Cerebellar nuclear complex (tissue), 1 donor: Measurements from ENCODE around the gene ANKRD42.
"Not testable (repeated sequence)": the region's sequence is repeated elsewhere in the genome, so short reads cannot be mapped to it uniquely, and the experiment has no call there.

Experiments used
- DNase-seq, 2 experiments: peaks; one replicate each; lab custom pipeline; 2025; lab: John Stamatoyannopoulos, UW

The ANKRD42 gene

DNA sequence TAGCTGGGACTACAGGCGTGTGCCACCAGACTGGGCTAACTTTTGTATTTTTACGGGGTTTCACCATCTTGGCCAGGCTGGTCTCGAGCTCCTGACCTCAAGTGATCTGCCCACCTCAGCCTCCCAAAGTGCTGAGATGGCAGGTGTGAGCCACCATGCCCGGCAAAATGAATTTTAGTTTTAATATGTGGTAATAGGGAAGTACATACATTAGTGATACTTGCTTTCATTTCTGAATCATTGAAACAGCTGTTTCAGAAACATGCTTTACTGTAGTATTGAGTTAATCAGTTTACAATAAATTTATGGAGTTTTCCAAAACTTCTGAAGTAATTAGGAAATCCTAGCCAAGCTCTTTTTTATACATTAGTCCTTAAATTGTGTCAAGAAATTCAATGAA is 21.0 kb upstream of the ANKRD42 start:
- no peak for DNase-seq

DNA sequence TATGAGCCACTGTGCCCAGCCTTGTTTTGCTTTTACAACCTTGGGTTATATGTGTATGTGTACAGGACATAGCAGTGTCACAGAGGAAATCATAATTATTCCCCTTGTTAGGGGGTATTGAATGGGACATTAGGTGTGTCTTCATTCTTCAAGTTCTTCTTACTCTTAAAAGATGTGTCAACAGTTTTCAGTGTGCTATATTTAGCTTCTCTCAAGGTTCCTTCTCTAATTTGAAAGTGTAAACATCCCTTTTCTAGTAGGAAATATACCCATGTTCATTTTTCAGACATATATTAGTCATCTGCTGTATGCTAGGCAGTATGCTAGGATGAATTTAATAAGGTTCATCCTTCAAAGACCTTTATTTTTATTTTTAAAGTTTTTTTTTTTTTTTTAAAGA is 19.5 kb upstream of the ANKRD42 start:
- no peak for DNase-seq

DNA sequence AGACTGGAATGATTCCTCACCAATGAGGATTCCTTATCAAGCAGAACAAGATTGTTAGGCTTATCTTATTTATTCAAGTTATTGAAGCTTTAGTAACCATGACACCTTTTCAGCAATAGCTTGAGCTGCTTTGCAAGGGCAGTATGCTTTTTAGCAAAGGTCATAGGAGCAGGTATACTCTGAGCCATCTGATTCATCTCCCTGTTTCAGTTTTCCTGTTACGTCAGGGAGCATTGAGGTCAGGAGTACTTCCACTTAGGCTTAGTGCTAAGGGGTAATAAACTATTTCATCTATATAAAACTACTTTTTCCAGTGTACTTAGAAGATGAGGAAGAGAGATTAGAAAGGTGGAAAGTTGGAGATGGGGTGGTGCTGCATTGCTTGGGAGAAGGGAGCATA is 17.7 kb upstream of the ANKRD42 start:
- no peak for DNase-seq

DNA sequence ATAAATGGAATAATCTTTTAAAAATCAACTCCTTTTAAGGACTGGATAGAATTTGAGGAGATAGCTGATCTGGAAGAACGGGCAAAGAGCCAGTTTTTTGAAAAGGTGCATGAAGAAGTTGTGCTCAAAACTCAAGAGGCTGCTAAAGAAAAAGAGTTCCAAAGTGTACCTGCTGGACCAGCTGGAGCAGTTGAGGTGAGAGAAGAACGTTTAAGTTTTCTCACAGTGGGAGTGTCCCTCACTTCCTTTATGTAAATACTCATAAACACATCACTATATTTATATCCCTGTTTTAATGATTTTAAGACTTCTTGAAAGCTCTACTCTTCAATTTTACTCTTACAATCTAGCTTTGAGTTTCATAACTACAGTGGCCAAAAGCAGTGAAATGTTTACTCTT is 11.7 kb upstream of the ANKRD42 start:
- no peak for DNase-seq

DNA sequence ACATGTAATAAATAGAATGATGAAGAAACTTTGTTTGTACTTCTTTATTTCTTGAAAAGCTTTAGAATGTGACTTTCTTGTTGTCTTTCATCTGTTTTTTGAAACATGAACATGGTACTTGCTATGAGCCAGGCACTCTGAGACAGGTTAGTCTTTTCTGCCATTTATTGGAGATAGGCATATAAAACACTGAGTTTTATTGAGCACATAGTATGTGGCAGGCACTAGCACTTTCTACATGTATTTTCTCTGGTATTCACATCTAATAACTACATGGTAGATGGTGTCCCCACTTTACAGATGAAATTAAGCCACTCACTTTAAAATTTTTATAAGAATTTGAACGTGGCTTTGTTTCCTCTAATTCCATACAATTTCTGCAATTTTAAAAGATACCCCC is 7.7 kb upstream of the ANKRD42 start:
- DNase-seq = no peak

DNA sequence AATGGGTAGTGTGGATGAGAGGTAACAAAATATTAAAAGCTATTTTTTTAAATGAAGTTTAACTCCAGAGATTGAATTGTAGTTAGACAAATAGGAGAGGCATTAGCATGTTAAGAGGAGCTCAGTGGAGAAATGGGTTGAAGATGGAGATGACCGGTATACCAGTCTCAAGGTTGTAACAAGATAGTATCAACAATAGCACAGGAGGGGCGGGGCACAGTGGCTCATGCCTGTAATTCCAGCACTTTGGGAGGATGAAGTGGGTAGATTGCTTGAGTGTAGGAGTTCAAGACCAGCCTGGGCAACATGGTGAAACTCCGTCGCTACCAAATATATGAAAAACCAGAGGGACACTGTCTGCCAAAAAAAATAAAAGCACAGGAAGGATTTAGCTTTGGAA is 6.0 kb upstream of the ANKRD42 start:
- DNase-seq = no peak

DNA sequence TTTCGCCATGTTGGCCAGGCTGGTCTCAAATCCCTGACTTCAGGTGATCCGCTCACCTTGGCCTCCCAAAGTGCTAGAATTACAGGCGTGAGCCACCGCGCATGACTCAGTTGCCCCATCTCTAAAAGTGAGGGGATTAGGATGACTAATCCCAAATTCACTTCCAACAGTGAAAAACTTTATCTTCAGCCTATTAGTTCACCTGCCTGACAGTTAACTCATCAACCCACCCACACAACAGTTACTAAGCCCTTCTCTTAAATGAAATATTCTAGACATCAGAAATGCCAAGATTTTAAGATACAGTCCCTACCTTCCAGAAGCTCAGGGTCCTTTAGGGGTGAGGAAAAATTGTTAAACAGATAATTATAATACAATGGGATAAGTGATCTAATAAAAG is 2.0 kb upstream of the ANKRD42 start:
- DNase-seq = no peak

DNA sequence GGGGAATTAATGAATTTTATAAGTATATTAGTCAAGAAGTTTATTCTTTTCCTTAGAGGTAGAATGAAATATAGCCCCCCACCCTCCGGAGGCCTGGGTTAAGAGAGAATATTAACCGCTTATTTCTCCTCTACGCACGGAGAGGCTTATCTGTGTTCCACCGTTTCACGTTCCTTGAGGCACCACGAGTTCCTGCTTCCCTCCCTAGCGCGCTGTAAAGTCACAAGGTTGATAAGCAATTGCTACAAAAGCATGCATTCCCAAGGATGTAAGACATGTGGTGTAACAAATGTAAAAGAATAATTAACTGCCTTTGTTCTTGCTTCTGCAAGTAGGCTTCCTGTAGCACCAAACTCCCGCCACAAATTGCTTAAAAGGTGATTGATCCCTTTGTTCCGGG is 1.5 kb upstream of the ANKRD42 start:
- DNase-seq = no peak

DNA sequence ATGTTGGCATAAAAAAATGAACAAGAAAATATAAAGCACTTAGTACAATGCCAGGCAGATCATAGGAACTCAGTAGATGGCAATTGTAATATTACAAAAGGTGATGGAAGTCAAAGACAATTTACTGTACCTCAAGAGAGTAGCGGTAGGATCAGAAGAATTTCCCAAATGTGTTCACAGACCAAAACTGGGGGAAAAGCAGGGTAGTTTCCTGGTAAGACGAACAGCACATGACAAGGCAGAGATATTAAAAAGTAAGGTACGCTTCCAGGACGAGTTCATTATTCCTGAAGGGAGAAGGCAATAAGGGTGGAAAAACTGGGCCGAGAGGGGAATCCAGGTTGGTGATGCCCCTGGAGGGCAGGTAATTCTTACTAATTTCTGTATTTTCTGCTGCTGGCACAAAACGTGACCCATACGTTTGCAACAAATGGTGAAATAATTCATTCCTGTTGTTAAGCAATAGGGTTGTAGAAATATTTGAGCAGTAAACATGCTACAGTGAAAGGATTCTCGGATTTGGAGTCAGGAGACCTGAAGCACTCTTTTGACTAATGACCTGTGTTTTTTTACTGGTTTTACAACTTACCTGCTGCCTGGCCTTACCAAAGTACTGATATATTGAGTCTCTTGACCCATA is 786 bp upstream of the ANKRD42 start:
- DNase-seq = no peak

DNA sequence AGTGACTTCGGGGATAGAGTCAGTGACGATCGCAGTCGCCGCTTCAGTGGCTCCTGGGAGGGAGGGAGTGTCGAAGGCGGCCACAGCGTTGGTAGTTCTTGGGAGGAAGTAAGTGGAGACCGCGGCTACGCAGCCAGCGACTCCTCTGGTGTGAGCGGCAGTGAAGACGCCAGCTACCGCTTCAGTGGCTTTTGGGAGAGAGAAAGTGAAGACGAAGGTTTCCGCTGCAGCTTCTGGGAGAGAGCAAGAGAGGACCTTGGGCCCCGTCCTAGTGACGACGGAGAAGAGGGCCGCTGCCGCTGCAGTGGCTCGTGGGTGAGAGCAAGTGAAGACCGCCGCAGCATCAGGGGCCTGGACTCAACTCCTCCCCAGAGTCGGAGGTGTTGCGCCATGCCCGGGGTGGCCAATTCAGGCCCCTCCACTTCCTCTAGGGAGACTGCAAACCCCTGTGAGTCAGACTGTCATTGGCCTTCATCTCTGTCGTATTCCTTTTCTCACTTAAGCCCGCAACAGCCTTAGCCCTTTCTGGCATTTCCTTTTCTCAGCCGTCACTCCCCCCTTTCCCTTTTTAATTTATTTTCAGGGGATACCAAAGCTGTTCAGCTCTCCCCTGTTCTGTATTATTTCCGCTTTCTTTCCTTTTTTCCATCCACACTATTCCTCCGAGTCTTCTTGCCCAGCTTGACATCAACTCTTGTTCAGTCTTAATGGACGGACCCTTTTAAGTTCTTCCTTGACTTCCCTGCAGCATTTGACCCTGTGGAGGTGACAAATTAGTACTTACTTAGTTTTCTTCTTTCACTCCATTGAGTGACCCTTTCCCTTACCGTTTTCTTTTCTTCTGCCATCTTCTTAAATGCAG is 1.0 kb downstream of the ANKRD42 start:
- DNase-seq = no peak

DNA sequence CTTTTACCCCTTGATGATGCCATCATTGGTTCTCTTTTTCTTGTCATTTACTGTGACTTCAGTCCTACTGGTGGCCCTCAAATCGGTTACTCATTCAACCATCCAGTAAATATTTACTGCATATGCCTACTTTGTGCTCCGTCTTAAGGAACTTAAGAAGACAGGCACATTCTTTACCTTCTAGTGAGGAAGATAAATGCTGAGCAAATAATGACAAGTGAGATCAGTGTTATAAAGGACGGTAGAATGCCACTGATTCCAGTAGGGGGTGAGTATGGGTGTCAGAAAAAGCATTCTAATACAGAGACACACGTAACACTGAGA is 1.6 kb downstream of the ANKRD42 start:
- DNase-seq = no peak

DNA sequence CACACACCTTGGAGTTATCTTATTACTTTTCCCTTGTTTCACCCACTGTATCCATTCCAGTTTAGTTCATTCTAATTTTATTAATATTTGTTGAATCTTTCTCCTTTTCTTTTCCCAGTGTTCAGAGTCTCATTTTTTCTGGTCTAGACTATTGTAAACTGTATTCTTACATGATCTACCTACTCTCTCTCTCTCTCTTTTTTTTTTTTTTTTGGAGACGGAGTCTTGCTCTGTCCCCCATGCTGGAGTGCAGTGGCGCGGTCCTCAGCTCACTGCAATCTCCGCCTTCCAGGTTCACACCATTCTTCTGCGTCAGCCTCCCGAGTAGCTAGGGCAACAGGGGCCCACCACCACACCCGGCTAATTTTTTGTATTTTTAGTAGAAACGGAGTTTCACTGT is 2.1 kb downstream of the ANKRD42 start:
- no peak for DNase-seq

DNA sequence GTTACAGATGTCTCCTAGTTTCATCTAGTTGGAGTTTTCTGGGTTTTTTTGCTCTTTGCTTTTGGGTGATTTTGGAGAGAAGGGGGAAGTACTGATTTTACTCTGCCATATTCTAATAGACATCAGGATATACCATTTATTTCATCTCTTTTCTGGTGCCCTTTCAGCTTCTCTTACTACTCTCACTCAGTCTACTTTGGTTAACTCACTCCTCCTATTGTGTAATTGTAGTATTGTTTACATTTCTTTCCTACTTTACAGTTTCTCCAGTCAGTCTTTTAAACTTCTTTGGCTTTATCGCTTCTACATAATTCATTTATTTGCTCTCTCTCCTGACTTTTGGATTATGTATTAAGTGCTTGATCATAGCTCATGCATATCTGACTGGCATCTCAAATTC is 6.5 kb downstream of the ANKRD42 start:
- no peak for DNase-seq

DNA sequence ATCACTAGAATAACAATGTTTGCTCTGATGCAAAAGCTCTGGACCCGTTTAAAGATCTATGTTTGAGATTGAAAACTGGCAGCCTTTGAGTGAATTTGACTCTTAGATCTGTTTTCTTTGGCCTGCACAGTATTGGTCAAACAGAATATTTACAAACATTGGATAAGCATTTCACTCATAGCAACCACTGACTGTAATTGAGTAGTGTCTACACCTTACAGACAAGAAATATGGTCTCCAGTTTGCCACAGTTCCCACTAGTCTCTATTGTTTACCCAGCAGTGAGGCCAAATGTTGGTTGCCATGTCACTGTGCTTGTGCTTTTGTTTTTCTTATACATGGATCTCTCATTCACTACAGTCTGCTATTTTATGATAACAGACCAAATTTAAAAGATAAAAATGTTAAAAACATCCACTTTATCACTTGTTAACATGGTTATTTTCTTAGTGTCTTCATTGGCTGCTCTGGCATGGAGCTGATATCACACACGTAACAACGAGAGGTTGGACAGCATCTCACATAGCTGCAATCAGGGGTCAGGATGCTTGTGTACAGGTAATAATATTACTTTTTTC is 12.2 kb downstream of the ANKRD42 start:
- no peak for DNase-seq

DNA sequence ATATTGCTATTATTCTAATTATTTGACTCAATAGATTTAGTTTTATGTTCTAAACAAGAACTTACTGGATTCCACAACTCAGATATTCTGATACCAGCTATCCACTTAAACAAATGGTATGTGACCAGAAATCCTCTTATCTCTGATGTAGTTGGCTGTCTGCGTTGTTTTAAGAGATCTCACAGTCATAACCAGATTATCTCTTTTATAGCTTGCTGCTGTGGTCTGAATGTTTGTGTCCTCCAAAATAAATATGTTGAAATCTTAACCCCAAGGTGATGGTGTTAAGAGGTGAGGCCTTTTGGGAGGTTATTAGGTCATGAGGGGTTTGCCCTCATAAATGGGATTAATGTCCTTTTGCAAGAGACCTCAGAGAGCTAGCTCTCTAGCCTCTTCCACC is 12.7 kb downstream of the ANKRD42 start:
- DNase-seq = no peak

DNA sequence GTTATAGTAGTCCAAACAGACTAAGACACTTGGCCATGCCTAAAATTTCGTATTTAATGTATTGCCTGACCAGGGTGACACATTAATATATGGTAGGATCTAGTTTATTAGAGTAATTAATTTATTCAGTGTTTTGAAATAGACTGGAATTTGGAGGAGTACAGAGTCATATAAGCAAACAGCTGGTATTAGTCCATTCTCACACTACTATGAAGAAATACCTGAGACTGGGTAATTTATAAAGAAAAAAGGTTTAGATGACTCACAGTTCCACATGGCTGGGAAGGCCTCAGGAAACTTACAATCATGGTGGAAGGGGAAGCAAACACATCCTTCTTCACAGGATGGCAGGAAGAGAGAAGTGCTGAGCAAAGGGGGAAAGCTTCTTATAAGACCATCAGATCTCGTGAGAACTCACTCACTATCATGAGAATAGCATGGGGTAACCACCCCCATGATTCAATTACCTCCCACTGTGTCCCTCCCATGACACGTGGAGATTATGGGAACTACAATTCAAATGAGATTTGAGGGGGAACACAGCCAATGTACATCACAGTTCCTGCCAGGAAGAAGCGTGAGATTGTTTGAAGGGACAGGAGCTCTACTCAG is 13.4 kb downstream of the ANKRD42 start:
- DNase-seq = not testable (repeated sequence)

DNA sequence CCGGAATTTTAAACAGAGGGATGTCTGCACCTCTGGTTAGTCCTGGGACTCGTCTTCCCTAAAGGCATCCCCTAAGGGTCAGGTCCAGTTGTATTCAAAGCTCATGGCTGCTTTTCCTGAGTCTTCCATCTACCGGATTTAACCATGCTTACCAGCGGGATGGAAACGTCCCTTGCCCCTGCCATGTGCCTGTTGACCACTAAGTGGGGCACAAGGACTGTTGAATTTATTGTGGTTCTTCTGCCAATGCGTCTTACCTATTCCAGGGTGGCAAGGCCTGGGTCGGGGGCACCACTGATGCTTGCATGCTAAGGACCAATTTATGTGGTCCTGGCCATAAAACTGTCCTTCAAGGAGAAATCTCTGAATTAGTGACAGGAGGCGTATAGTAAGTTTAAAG is 25.6 kb downstream of the ANKRD42 start:
- no peak for DNase-seq

DNA sequence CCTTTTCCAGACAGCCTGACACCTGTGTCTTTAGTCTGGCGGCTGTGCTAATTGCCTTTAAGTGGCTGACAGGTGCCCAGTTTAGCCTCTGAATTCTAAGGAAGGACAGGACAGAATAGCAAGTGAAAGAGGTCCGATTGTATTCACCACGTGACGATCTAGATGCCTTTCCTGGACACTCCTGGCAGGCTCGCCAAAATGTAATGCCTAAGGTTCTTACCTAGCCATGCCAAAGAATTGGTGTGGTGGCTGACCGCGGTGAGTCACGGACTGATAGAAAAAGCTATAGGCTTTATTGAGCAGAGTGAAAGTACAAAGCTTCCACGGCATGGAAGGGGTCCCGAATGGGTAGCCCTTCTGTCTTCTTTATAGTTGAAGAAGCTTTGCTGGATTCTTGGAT is 26.7 kb downstream of the ANKRD42 start:
- no peak for DNase-seq

DNA sequence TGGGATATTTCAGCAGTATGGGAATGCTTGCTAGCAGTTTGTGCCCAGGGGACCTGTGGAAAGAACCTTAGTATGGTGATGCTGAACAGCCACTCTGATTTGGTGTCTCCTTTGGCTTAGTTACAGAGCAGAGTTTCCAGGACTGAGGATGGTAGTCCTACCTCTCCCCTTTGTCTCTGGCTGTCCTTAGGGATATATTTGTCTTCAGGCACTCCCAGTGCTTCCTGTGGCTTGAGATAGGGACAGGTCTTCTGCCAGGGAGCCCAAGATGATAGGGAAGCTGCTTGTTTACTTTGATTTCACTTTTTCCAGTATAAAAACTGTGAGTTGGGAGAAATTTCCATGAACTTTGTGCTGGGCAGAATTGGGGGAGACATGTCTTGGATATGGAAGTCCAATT is 28.2 kb downstream of the ANKRD42 start:
- DNase-seq = no peak

DNA sequence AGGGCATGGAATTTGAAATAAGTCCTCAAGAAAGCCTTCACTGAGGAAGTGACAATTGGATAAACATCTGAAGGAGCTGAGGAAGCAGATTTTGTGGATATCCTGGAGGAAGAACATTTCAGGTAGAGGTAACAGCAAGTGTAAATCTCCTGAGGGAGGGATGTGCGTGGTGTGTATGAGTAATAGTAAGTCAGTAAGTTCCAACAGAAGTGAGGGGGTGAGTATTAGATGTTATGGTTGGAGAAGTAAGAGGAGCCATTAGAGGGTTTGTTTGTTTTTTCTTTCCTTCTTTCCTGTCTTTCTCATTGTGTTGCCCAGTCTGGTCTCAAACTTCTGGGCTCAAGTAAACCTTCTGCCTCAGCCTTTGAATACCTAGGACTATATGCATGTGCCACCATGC is 29.0 kb downstream of the ANKRD42 start:
- DNase-seq = no peak

DNA sequence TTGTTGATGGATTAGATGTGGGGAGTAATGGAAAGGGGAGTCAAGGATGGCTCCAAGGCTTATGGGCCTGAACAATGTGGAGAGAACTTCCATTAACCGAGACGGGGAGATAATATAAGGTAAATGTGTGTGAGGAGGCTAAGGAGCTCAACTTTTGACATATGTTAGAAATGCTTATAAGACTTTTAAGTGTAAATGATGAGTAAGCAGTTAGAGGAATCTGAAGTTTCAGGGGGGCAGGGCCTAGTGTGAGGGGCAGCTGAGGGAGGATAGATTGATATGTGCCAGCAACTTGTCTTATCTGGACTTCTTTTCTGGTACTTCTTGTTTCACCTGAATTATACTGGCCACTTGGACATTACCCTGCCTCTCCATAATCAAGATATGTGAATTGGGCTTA is 29.9 kb downstream of the ANKRD42 start:
- no peak for DNase-seq

DNA sequence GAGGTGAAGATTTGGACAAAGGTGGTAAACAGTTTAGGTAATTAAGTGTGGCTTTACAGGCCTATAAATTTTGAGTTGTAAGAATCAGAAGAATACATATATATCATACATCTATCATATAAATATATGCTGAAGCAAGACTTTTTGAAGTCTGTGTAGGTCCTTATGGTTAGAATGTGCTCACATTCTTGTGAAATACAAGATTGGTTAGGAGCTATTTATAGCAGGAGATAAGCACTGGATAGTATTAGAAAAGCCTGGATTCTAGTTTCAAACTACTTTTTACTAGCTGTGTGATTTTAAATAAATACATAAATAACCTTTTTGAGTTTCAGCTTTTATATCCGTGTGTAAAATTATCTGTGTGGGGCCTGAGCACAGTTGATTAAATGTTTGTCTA is 42.3 kb downstream of the ANKRD42 start:
- DNase-seq = no peak

DNA sequence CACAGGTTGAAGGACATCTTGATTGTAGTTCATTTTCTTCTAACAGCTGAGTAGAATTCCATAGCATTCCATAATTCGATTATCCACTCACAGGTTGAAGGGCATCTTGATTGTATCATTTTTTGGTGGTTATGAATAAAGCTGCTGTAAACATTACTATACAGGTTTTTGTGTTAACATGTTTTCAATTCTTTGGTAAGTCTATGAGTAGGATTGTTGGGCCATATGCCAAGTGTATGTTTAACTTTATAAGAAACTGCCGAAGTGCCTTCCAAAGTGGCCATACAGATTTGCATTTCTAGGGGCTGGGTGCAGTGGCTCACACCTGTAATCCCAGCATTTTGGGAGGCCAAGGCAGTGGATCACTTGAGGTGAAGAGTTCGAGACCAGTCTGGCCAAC is 44.6 kb downstream of the ANKRD42 start:
- DNase-seq = no peak
